Activated T-helper 17 cell treated with anti-CD3 and anti-CD28 coated beads, Interleukin-2, amount 50 U/mL, for 72 hours (primary cell): ENCODE results near the gene RNASE9. TPM values are rescaled to one million over a fixed set of nuclear protein-coding genes. Genes with fewer than 3 reads are reported as not detected.
"Not testable (repeated sequence)": the region's sequence is repeated elsewhere in the genome, so short reads cannot be mapped to it uniquely, and the experiment has no call there.

Source experiments
- ATAC-seq: fragments of 150-1000 bp; cut with Tn5 transposase; replicated peaks from 2 replicates; pipeline ENCODE4 v1.10.0; 2021; ENCODE audit warnings: mild to moderate bottlenecking, moderate library complexity
- H3K27ac Mint-ChIP-seq: one replicate; pipeline ENCODE4 v1.8.0; 2022; ENCODE audit warnings: mixed read lengths
- H3K27me3 Mint-ChIP-seq: one replicate; pipeline ENCODE4 v1.8.0; 2022; ENCODE audit warnings: mixed read lengths
- H3K36me3 Mint-ChIP-seq: one replicate; pipeline ENCODE4 v1.8.0; 2022; ENCODE audit warnings: low read depth, mild to moderate bottlenecking, mixed read lengths
- H3K4me1 Mint-ChIP-seq: one replicate; pipeline ENCODE4 v1.8.0; 2022; ENCODE audit warnings: mixed read lengths
- H3K4me3 Mint-ChIP-seq: one replicate; pipeline ENCODE4 v1.8.0; 2022; ENCODE audit warnings: mild to moderate bottlenecking, mixed read lengths
- H3K9me3 Mint-ChIP-seq: one replicate; pipeline ENCODE4 v1.8.0; 2022; ENCODE audit warnings: mixed read lengths
- total RNA-seq, 2 donors: library from RNA; stranded (reverse); gene quantifications; one replicate each; pipeline ENCODE4 v1.2.3, GENCODE V29; 2022

The RNASE9 gene
- total RNA-seq = not detected

- no peaks in the 10 kb centered on the region for H3K36me3 Mint-ChIP-seq
- no peak within 1 kb of the TSS for H3K27ac Mint-ChIP-seq
- H3K4me1 Mint-ChIP-seq = no peaks in the 10 kb centered on the region
- no peaks in the 10 kb centered on the region for H3K9me3 Mint-ChIP-seq
- H3K27me3 Mint-ChIP-seq = peaks cover 16% of the 10 kb centered on the region
- no peak within 1 kb of the TSS for H3K4me3 Mint-ChIP-seq
- ATAC-seq = no peak
Observed at GRCh38 chr14:20560961-20561360, at the start of gene RNASE9. Gene RNASE9 (minus strand): TSS chr14:20561047.

GRCh38 chr14:20610002-20610765 lies 49.3 kb upstream of the RNASE9 start:
- peak; percentile 36 for ATAC-seq
- no peak overlapping the region for H3K4me3 Mint-ChIP-seq

GRCh38 chr14:20609215-20610001 lies 48.6 kb upstream of the RNASE9 start:
- Mint-ChIP-seq H3K27ac (no peak overlapping the region), H3K4me1 (peaks cover 8% of the 10 kb centered on the region), H3K4me3 (no peak overlapping the region), H3K36me3 (no peaks in the 10 kb centered on the region), H3K27me3 (no peaks in the 10 kb centered on the region), H3K9me3 (no peaks in the 10 kb centered on the region)
- ATAC-seq = peak; percentile 18

More at GRCh38 chr14:20610002-20610765, 49.3 kb upstream of the RNASE9 start:
- H3K36me3 Mint-ChIP-seq = no peaks in the 10 kb centered on the region
- H3K27ac Mint-ChIP-seq = no peak overlapping the region
- no peaks in the 10 kb centered on the region for H3K27me3 Mint-ChIP-seq
- no peaks in the 10 kb centered on the region for H3K9me3 Mint-ChIP-seq
- peaks cover 14% of the 10 kb centered on the region for H3K4me1 Mint-ChIP-seq

GRCh38 chr14:20608383-20609110 lies 47.7 kb upstream of the RNASE9 start:
- Mint-ChIP-seq H3K4me3 (no peak overlapping the region), H3K4me1 (peaks cover 8% of the 10 kb centered on the region), H3K36me3 (no peaks in the 10 kb centered on the region), H3K27me3 (no peaks in the 10 kb centered on the region), H3K27ac (no peak overlapping the region), H3K9me3 (no peaks in the 10 kb centered on the region)
- ATAC-seq = no peak

GRCh38 chr14:20607617-20608016 lies 46.8 kb upstream of the RNASE9 start:
- Mint-ChIP-seq H3K36me3 (no peaks in the 10 kb centered on the region), H3K27ac (no peak overlapping the region), H3K9me3 (no peaks in the 10 kb centered on the region), H3K4me1 (peaks cover 8% of the 10 kb centered on the region), H3K27me3 (no peaks in the 10 kb centered on the region), H3K4me3 (peak overlapping the region; percentile 5)
- ATAC-seq = peak; percentile 36

- Mint-ChIP-seq H3K27me3 (no peaks in the 10 kb centered on the region), H3K9me3 (no peaks in the 10 kb centered on the region), H3K4me3 (no peak overlapping the region), H3K27ac (no peak overlapping the region), H3K4me1 (peaks cover 8% of the 10 kb centered on the region), H3K36me3 (no peaks in the 10 kb centered on the region)
- ATAC-seq = no peak
Observed at GRCh38 chr14:20606902-20607242, 46.0 kb upstream of the RNASE9 start.

GRCh38 chr14:20606190-20606901 lies 45.5 kb upstream of the RNASE9 start:
- Mint-ChIP-seq H3K27ac (no peak overlapping the region), H3K4me3 (no peak overlapping the region), H3K36me3 (no peaks in the 10 kb centered on the region), H3K9me3 (no peaks in the 10 kb centered on the region), H3K4me1 (peaks cover 8% of the 10 kb centered on the region), H3K27me3 (no peaks in the 10 kb centered on the region)
- ATAC-seq = no peak

GRCh38 chr14:20603813-20604690 lies 43.2 kb upstream of the RNASE9 start:
- no peaks in the 10 kb centered on the region for H3K36me3 Mint-ChIP-seq
- no peak overlapping the region for H3K4me3 Mint-ChIP-seq
- no peaks in the 10 kb centered on the region for H3K27me3 Mint-ChIP-seq
- no peaks in the 10 kb centered on the region for H3K9me3 Mint-ChIP-seq
- no peak overlapping the region for H3K27ac Mint-ChIP-seq
- ATAC-seq = no peak
- H3K4me1 Mint-ChIP-seq = peaks cover 8% of the 10 kb centered on the region

GRCh38 chr14:20602583-20602982 lies 41.7 kb upstream of the RNASE9 start:
- no peak for ATAC-seq
- Mint-ChIP-seq H3K27me3 (no peaks in the 10 kb centered on the region), H3K36me3 (no peaks in the 10 kb centered on the region), H3K4me1 (peaks cover 5% of the 10 kb centered on the region), H3K27ac (no peak overlapping the region), H3K9me3 (no peaks in the 10 kb centered on the region), H3K4me3 (no peak overlapping the region)

GRCh38 chr14:20601522-20601921 lies 40.7 kb upstream of the RNASE9 start:
- no peak overlapping the region for H3K4me3 Mint-ChIP-seq
- H3K4me1 Mint-ChIP-seq = no peaks in the 10 kb centered on the region
- no peaks in the 10 kb centered on the region for H3K36me3 Mint-ChIP-seq
- H3K27ac Mint-ChIP-seq = no peak overlapping the region
- ATAC-seq = no peak
- no peaks in the 10 kb centered on the region for H3K27me3 Mint-ChIP-seq
- no peaks in the 10 kb centered on the region for H3K9me3 Mint-ChIP-seq

GRCh38 chr14:20597108-20597507 lies 36.3 kb upstream of the RNASE9 start:
- no peaks in the 10 kb centered on the region for H3K36me3 Mint-ChIP-seq
- H3K27me3 Mint-ChIP-seq = no peaks in the 10 kb centered on the region
- no peaks in the 10 kb centered on the region for H3K9me3 Mint-ChIP-seq
- H3K27ac Mint-ChIP-seq = no peak overlapping the region
- no peak overlapping the region for H3K4me3 Mint-ChIP-seq
- no peak for ATAC-seq
- H3K4me1 Mint-ChIP-seq = no peaks in the 10 kb centered on the region

- H3K4me3 Mint-ChIP-seq, H3K27me3 Mint-ChIP-seq, ATAC-seq, H3K9me3 Mint-ChIP-seq, H3K4me1 Mint-ChIP-seq, H3K27ac Mint-ChIP-seq, H3K36me3 Mint-ChIP-seq: not testable (repeated sequence)
Observed at GRCh38 chr14:20595726-20596125, 34.9 kb upstream of the RNASE9 start.

- ATAC-seq = no peak
- Mint-ChIP-seq H3K27me3 (peaks cover 7% of the 10 kb centered on the region), H3K36me3 (no peaks in the 10 kb centered on the region), H3K4me3 (no peak overlapping the region), H3K27ac (no peak overlapping the region), H3K4me1 (peaks cover 3% of the 10 kb centered on the region), H3K9me3 (no peaks in the 10 kb centered on the region)
Observed at GRCh38 chr14:20592574-20592973, 31.7 kb upstream of the RNASE9 start.
